Stimulated activated CD4-positive, alpha-beta T cell treated with anti-CD3 and anti-CD28 coated beads, Interleukin-12 subunit alpha, Interleukin-12 subunit beta, amount 100 ng/mL, for 24 hours (primary cell): ENCODE measurements around the gene AFF3.
"Not testable (repeated sequence)": the region's sequence is repeated elsewhere in the genome, so short reads cannot be mapped to it uniquely, and the experiment has no call there.

Experiments used
- DNase-seq, 2 experiments: peaks; one replicate each; pipeline ENCODE4 v3.0.0-alpha.2; 2020; ENCODE audit warnings: low read depth in 2 of 2

The AFF3 gene

DNA sequence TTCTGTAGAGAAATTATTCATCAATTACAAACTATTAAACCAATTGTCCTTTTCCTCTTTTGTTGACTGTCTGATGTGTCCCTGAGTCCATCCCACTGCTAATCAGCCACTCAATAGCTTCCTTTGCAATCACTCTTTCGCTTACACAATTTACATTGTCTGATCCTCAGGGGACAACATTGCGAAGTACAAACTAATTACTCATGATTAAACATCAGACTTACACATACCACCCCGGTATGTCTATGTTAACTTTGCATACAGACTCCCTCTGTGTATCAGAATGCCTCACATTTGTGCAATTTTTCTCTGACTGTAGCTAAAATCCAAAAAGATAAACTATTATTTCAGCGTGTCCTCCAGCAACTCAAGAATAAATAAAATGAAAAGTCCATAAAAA is 388.2 kb downstream of the AFF3 start:
- no peak for DNase-seq

DNA sequence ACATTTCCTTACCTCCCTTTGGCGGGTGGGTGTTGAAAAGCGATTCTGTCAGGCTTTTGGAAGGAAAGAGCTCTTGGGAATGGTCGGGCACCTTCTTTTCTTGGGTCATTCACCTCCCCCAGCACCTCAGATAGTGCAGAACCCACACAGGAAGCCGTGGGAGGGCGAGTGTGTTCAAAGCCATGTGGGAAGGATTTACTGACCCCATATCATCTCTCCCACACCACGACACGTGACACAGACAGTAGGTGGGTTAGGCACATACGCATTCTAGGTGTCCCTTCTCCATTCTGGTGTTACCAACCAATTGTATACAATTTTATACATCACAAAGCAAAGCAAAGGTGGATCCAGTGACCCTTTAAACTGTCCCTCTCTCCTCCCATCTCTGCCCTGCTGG is 388.9 kb downstream of the AFF3 start:
- no peak for DNase-seq

DNA sequence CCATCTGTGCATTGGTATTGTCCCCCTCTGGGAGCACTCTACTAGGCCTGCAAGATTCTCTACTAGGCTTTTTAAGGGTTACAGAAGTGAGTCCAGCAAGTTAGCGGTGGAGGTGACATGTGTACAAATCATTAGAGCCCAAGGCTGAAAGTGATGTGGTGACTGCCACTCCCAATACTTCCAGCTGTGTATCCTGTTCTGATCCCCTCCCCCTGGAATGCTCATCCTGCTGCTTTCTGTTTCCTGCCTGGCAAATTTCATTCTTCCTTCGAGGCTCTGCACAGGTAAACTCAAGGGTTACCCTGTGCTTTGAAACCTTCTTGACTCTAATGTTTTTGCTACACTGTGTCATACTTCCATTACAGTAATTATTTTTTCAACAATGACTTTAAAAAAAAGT is 394.0 kb downstream of the AFF3 start:
- DNase-seq, result no peak

DNA sequence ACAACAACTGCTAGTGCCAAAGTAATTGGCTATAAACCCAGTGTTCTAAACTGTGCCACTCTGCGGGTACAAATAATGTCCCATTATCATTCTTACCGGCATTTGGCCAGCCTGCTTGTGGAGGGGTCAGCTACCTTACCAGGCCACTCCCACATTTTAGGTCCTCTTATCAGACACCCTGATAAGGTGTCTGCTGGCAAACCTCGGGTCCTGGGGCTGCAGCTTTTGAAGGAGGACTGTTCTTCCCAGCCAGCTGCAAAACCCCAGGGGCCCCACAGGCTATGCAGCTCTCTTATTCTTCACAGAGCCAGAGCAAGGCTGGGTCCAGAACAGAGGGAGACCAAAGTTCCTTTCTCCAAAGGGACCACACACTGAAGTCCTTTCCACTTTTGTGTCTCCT is 394.5 kb downstream of the AFF3 start:
- no peak for DNase-seq

DNA sequence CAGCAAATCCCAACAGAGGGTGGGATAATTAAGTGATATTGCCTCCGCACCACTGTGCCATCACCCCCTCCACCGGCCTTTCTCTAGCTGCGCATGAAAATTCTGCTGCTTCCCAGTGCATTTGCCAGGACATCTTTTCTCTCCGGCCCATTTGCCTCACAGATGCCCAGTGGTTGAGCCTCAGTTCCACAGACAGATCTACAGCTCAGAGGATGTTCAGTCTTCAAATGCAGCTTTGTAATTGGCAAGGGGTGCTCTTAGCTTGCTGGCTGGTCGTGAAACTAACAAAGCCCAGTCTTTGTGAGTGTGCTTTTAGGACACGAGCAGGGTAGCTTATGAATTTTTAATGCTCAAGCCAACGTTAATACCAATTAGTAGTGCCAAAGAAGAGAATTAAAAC is 399.2 kb downstream of the AFF3 start:
- DNase-seq, result no peak

DNA sequence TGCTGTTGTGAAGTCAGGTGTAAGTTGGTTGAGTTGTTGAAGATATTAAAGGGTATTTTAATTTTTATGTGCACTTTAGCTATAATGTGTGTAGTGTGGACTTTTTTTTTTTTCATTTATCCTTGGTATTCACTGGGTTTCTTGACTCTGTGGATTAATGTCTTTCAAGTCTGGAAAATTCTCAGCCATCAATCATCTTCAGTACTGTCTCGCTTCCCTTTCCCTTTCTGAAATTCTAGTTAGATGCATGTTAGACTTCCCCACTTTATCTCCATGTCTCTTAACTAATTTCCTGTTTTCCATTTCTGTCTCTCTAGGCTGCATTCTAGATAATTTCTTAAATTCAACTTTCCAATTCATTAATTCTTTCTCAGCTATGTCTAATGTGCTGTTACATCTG is 404.9 kb downstream of the AFF3 start:
- no peak for DNase-seq

DNA sequence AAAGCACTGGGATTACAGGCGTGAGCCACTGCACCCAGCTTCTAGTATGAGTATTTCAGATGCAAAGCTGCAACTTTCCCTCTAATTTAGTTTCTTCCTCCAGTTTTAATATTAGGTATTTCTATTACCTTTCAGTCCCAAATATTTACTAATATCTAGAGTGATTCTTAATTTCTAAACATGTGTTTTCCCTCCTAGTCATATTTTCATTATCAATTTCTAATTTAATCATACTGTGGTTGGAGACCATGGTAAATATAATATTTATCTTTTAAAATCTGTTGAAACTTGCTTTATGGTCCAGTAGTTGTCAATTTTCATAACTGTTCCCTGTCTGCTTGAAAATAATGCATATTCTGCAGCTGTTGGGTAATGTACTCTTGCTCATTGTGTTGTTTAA is 406.6 kb downstream of the AFF3 start:
- no peak for DNase-seq

DNA sequence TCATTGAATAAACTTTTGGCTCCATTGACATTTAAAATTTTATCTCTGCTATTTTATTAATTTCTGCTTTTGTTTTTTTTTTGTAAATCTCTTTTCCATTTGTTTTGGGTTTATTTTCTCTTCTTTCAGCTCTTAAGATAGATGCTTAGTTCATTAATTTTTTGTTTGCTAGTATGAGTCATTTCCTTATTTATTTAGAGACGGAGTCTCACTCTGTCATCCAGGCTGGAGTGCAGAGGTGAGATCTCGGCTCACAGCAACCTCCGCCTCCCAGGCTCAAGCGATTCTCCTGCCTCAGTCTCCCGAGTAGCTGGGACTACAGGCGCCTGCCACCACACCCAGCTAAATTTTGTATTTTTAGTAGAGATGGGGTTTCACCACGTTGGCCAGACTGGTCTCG is 407.1 kb downstream of the AFF3 start:
- DNase-seq, result not testable (repeated sequence)

DNA sequence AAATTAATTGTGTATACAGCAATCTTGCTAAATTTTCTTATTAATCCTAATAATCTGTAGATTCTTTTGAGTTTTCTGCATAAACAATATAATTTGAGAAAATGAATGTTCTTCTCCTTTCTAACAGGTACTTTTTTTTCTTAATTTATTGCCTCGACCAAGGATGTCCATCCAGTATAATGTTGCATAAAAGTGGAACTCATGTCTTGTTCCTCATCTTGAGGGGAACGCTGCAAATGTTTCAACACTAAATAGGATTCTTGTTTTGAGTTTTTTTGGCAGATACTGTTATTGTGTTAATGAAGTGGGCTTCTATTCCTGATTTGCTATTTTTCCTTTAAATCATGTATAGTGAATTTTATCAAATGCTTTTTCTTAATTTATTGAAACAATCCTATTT is 408.2 kb downstream of the AFF3 start:
- no peak for DNase-seq

DNA sequence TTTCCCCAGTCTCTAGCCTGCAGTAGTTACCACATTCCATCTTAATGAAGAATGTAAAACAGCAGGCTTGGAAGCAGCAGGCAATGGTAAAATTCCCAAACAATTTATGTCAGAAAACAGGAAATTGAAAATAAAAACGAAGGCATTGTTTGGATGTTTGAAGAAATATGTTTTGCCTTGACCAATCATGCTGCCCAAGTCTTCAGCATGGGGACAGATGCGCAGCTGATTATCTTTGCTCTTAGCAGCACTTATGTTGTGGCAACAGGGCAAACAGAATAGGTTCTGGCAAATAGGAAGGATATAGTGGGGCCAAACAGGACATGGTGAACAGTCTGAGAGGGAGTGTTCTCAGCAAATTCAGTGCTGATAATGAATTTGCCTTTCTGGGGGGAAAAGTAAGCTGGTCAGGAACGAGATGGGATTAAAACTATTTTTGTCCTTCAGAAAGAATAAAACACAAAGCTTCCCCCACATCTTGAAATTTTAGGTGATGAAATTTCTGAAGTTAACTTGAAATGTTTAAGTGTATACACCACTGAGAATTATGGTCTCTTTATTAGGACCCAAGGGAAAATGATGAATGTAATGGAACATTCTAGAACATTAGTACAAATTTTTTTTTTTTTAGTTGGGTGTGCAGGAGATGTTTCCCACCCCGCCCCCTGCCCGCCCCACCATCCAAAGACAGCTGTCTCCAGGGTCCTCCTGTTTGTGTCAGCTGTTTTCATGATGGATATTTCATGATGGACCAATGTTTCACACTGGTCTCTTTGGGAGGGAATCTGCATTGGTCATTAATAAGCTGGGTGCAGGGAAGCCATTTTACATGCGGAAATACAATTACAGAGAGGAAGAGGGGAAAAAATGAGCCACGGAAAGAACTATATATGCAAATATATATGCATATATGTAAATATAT is 413.0 kb downstream of the AFF3 start:
- no peak for DNase-seq

DNA sequence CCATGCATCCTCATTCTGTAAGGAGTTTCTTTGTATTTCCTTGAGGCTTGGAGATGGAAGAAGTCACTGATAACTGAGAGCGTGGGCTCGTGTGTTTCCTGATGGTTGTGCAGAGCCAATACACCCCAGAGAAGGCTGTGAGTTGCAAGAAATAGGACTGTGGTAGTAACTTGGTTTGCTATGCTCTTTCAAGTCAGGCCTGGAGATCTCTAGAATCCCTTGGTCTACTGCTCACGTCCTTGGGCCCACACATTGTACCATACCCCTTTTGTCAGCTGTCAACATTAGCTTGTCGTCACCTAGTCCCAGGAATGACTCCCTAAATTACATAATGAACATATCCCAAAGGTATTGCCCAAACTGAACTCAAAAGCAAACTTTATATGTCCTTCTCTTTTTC is 414.2 kb downstream of the AFF3 start:
- no peak for DNase-seq

DNA sequence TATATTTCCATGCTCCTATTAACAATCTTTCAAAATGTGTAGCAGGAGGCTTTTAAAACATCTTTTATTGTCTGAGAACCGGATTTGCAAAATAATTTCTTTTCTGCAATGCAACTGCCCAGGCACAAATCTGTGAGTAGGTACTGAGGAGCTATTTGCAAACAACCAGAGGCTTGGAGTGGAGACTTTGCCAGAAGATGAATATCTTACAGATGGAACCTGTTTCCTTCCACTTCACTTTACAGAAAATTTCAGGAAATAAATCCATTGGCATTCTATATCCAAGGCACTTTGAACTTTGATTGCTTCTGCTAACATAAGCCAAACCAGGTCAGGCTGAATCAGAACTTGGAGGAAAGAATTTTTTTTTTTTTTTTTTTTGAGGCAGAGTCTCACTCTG is 415.2 kb downstream of the AFF3 start:
- DNase-seq, result no peak

DNA sequence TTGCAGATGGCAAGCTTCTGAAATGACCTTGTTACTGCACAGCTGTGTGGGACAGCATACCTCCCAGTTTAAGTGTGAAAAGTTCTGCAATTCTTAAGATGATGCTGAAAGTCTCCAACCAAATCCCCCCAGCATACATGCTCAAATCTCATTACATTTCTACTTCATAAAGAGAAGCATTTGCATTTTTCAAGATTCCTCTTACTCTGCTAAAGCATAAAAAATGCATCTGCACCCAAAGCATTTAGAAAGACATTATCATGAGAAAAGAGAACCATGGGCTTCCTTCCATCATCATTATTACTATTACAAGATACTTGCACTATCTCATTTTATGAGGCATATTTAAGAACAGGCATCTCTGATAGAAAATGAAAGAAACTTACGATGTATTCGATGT is 415.7 kb downstream of the AFF3 start:
- DNase-seq, result no peak

DNA sequence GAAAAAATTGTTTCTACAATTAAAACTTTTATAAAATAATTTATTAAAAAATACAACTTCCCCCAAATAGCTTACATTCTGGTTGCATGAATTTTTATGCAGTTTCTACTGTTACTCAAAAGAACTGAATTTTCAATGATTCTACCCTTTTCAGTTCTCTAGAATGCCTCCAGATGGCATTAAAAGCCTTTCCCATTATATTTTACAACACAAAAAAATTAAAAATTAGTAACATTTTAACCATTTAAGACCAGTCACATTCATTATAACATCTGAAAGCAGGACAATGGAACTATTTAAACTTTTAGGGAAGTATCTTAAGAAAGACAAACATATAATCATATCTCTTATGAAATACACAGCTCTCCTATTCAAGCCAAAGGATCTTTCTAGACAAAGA is 416.6 kb downstream of the AFF3 start:
- DNase-seq, result no peak

DNA sequence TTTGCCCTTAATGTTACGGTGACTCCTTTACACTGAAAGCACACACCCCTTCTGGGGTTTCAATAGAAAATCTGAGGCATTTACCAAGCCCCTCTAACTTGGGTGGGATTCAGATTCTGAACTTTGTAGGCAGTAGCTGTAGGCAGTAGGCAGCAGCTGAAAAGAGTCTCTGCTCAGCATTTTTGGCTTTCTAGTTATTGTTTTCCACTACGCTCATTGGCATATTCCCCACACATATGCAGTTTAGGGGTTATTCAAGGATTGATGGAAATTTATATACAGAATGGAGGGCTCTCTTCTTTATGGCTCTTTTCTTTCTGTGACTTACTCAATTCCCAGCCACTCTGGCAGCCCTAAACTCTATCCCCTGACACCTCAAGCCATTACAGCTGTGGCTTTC is 419.9 kb downstream of the AFF3 start:
- DNase-seq, result no peak

DNA sequence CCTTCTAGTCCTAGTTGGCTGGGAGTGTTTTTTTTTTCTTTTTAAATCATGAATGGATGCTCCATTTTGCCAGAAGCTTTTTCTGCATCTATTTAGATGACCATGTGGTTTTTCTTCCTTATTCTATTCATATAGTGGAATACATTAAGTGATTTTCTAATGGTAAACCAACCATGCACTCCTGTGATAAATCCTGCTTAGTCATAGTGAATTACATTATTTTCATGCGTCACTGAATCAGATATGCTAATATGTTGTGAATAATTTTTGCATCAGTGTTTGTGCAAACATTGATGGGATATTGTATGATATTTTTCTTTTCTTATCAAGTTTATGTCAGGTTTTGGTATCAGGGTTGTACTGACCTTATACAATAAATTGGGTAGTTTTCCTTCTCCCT is 423.3 kb downstream of the AFF3 start:
- no peak for DNase-seq

DNA sequence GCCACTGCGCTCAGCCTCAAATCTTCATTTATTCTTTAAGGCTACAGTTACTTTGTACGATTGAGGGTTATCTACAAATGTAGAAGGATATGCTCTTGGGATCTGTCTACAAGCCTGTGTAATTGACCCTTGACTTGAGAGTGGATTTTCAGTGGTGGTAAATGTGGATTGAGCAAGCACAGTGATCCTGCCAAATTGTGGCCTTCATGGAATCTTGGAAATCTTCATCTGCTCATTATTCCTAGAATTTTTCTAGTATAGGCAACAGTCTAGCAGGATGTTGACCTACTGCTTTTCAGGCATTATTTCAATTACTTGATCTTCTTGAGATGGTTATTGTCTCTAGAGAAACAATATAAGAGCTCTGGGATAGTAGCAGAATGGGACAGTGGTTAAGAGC is 426.4 kb downstream of the AFF3 start:
- no peak for DNase-seq

DNA sequence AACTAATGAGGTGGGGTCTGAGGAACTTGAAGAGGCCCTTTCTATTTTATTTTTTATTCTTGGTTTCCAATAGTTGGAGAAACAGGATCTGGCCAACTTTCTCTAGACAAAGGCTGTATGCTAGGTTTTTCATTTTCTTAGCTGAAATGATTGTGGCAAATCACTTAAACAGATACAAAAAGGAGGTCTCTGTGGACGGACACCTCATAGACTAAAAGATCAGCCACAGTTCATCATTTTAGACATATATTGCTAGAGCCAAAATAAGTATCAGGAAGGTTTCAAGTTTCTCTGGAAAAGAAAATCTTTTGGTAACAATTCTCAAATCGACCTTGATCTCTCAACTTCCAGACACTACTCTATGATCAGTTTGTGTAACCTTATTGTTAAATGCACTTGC is 428.0 kb downstream of the AFF3 start:
- DNase-seq, result no peak

DNA sequence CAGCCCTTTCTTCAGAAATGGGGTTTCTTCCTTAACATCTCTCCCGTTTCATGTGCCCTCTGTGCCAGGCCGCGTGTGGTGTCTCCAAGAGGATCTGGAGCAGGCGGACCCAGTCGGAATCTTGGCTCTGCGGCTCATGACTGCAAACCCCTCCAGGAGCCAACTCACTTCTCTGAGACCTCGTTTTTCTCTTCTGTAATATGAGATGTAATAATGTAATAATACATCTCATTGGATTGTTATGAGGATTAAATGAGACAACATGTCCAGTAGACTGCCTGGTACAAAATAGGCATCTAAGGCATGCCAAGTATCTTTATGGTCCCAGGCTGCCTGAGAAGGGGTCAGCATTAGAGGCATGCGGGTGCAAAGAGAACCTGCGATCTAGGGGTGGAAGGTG is 431.2 kb downstream of the AFF3 start:
- DNase-seq, result no peak

DNA sequence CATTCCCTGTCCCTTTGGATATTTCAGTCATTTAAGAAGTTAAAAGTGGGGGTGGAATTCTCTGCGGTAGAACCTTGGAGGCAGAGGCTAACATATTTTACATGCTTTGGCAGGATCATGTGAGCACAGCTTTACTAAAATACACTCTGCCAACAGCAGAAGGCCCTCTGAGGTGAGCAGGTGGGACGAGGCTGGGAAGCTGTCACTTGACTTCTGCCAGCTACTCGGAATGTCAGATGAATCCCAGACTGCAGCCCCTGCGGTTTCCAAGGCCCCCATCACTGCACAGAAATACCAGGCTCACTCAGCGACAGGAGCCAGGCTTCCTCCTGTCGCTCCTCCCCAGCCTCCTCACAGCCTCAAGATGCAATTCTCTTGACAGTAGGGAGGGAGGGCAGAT is 431.7 kb downstream of the AFF3 start:
- DNase-seq, result no peak

DNA sequence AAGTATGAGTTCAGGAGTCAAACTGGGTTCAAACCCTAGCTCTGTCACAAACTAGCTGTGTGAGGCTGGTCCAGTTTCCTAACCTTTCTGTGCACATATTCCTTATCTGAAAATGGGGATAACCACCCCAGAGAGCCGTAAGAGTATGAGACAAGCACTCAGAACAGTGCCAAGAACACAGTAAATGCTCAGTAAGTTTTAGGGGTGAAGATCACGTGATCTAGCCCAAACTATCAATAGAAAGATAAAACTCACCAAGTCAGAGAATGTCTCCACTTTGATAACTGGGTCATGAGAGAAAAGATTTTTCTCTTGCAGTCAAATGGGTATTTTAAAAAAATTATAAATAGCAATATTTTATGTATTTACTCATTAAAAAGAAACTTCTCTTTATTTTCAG is 433.2 kb downstream of the AFF3 start:
- no peak for DNase-seq

DNA sequence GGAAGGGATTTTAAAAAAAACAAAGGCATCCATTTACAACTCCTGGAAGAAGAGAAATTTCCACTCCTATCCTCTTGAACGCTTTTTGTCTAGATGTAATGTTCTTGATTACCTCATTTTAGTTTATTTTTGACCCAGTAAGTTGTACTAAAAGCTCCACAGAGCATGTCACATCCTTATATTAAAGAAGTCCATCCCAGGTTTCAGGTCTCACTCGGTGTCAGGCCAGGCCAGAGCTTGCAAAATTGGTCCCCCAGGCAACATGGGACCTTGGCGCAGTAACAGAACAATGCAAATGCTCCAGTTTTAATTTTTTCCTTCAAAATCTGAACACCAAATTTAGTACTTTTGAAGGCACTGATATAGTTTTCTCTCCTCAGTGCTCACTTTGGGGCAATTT is 434.2 kb downstream of the AFF3 start:
- no peak for DNase-seq

DNA sequence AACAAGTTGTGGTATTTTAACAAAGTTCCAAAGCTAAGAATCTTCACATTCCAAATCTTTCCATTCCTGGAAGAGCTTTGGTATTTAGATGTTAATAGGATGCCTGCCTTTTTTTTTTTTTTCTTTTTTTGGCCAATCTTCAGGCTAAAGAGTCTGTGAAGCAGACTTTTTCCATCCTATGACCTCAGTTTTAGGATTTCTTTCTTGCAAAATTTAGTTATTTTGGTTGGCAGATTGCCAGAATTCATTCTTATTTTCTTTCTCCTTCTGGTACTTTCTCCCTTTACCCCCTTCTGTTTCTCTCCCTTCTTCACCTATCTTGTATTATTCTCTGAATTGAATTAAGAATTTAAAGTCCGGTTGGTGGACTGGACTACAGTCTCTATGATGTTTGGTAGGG is 434.8 kb downstream of the AFF3 start:
- no peak for DNase-seq

DNA sequence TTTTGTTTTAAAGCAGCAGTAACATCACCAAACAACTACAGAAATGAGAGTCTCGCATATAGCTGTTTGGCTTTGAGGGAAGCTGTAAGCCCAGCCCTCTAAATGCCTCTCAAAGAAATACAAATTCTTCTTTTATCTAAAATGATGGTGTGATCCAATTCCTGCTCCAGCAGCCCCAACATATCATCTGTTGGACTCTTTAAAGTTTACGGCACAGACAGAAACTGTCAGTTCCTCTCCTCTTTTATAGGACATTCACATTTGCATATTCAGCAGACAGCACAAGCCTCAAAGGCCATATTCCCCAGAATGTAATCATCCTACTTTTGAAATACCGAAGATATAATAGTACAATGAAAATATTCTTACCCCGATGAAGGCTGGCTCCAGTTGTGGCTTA is 435.7 kb downstream of the AFF3 start:
- DNase-seq, result no peak
